Keratinocyte (primary cell): ENCODE measurements around the gene PBX4. TPM values are rescaled to one million over a fixed set of nuclear protein-coding genes. Genes with fewer than 3 reads are reported as not detected.

Experiments used
- DNase-seq: peaks from one replicate; pipeline ENCODE4 v3.0.0-alpha.2; 2011; ENCODE audit warnings: low read depth, missing footprints, low spot score
- FAIRE-seq: peaks from 2 replicates; lab custom pipeline; 2011; peaks lifted over from hg19 to GRCh38; lab: Jason Lieb, UNC
- H2AFZ ChIP-seq: 2 replicates; pipeline ENCODE4 v1.6.0; 2012; ENCODE audit warnings: low read length, control low read depth, inconsistent platforms; ENCODE audit not compliant: control insufficient read depth
- H3K27ac ChIP-seq: 2 replicates; pipeline ENCODE4 v1.5.1; 2011; ENCODE audit warnings: low read length; ENCODE audit not compliant: control insufficient read depth, insufficient read depth
- H3K27me3 ChIP-seq: 3 replicates; pipeline ENCODE4 v1.6.0; 2011; ENCODE audit warnings: low read length; ENCODE audit not compliant: control insufficient read depth, insufficient read depth; ENCODE audit errors: extremely low read depth
- H3K36me3 ChIP-seq, 2 experiments: 2 replicates in 1 of 2; 3 replicates in 1 of 2; pipeline ENCODE4 v1.5.1; 2011; ENCODE audit warnings: low read length in 2 of 2, mild to moderate bottlenecking in 1 of 2; ENCODE audit not compliant: control insufficient read depth in 2 of 2, insufficient read depth in 2 of 2; ENCODE audit errors: extremely low read depth in 1 of 2
- H3K4me1 ChIP-seq: 3 replicates; pipeline ENCODE4 v1.5.1; 2011; ENCODE audit warnings: low read length; ENCODE audit not compliant: control insufficient read depth, insufficient read depth; ENCODE audit errors: extremely low read depth
- H3K4me2 ChIP-seq: 3 replicates; pipeline ENCODE4 v1.6.0; 2011; ENCODE audit warnings: low read depth, low read length; ENCODE audit not compliant: control insufficient read depth, insufficient read depth; ENCODE audit errors: extremely low read depth
- H3K4me3 ChIP-seq, 3 experiments: fragments of 200-600 bp in 1 of 3; sonication (generic) in 1 of 3; 2 replicates in 2 of 3; 3 replicates in 1 of 3; pipeline ENCODE4 v1.5.1; 2011 to 2016; ENCODE audit warnings: low read length in 3 of 3, mild to moderate bottlenecking in 3 of 3, control low read depth in 2 of 3, inconsistent platforms in 1 of 3, low read depth in 1 of 3, mixed read lengths in 1 of 3, mixed run types in 1 of 3, moderate library complexity in 1 of 3; ENCODE audit not compliant: control insufficient read depth in 2 of 3, insufficient read depth in 2 of 3; ENCODE audit errors: extremely low read depth in 1 of 3
- H3K79me2 ChIP-seq: 2 replicates; pipeline ENCODE4 v1.6.0; 2012; ENCODE audit warnings: low read length; ENCODE audit not compliant: control insufficient read depth, insufficient read depth
- H3K9ac ChIP-seq: 3 replicates; pipeline ENCODE4 v1.6.0; 2011; ENCODE audit warnings: low read length; ENCODE audit not compliant: control insufficient read depth, insufficient read depth; ENCODE audit errors: extremely low read depth
- H3K9me1 ChIP-seq: 3 replicates; pipeline ENCODE4 v1.6.0; 2011; ENCODE audit warnings: low read length; ENCODE audit not compliant: control insufficient read depth, insufficient read depth; ENCODE audit errors: extremely low read depth
- H3K9me3 ChIP-seq: 2 replicates; pipeline ENCODE4 v1.5.1; 2012; ENCODE audit warnings: low read depth, low read length; ENCODE audit not compliant: control insufficient read depth
- H4K20me1 ChIP-seq: 3 replicates; pipeline ENCODE4 v1.6.0; 2011; ENCODE audit warnings: low read length; ENCODE audit not compliant: control insufficient read depth, insufficient read depth; ENCODE audit errors: extremely low read depth
- CTCF ChIP-seq, 3 experiments: IDR thresholded peaks in 1 of 3; conservative IDR thresholded peaks in 1 of 3; optimal IDR thresholded peaks in 1 of 3; 2 replicates in 2 of 3; 3 replicates in 1 of 3; pipeline versions ENCODE3 to v1.5.1; 2011; ENCODE audit warnings: low read length in 3 of 3, mild to moderate bottlenecking in 3 of 3, moderate library complexity in 2 of 3, control low read depth in 1 of 3, inconsistent platforms in 1 of 3; ENCODE audit not compliant: insufficient read depth in 2 of 3; ENCODE audit errors: extremely low read depth in 1 of 3
- EZH2 ChIP-seq: IDR thresholded peaks from one replicate; pipeline ENCODE4 v1.6.1; 2012; ENCODE audit warnings: inconsistent platforms, mild to moderate bottlenecking, low read length, moderate library complexity
- dilution Hi-C: fragments of 300-500 bp; cut with MboI; formaldehyde crosslinking; loops from one replicate; pipeline ENCODE4 v1.7.0; 2020; ENCODE audit warnings: low sequenced_read_pairs; ENCODE audit not compliant: extremely low pct_ligation_motif_present
- polyA plus RNA-seq, 5 experiments: library from polyadenylated mRNA; depleted of rRNA in 3 of 5; stranded (reverse) in 3 of 5; stranded (forward) in 1 of 5; unstranded in 1 of 5; fragments of >200 nt; gene quantifications; 1 replicate in 1 of 5; 2 replicates in 3 of 5; 3 replicates in 1 of 5; pipeline versions ENCODE4 v1.2.1 to v1.2.3, GENCODE V29; 2011 to 2012; ENCODE audit warnings: missing spikeins in 2 of 5, low read depth in 1 of 5, low replicate concordance in 1 of 5

The PBX4 gene
- polyA plus RNA-seq, 1 donor (not counting 4 experiments of a cell fraction or from before 2014, with no cell fraction given) = 1.7 TPM

DNA sequence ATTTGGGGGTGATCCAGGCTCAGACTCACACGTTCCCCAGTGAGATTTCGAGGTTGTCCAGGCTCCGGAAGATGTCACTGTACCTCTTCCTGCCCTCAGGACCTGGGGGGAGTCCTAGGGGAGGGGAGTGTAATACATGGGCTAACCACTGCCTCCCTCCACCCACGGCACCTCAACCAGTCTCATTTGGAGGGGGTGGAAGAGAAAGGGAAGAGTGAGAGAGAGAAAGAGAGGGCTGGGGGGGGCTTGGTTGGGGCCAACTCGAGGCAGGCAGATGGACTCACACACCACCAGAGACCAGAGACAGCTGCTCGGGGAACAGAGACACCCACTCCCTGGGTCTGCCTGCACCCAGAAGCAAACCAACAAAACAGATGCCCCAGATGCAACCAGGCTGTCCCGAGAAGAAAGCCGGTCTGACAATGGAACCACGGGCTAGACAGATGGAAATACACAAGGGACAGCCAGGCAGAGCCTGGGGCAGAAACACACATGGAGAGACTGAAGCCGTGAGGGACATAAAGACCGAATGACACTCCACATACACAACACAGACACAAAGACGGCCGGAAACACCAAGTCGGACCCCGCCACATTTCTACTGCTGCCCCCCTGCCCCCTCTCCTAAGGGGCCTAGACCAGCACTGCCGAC is 24.1 kb upstream of the PBX4 start:
- TF ChIP-seq CTCF (optimal IDR thresholded peaks at IDR 0.05 in 1 of 3, IDR thresholded peaks at IDR 0.05 in 1 of 3, conservative IDR thresholded peaks at IDR 0.05 in 1 of 3; ENCODE audit: extremely low read depth in 1 of 3, insufficient read depth in 2 of 3, low read length in 3 of 3) (no peak), EZH2 (no peak)
- H3K27ac ChIP-seq = peak overlapping the region; percentile 17

DNA sequence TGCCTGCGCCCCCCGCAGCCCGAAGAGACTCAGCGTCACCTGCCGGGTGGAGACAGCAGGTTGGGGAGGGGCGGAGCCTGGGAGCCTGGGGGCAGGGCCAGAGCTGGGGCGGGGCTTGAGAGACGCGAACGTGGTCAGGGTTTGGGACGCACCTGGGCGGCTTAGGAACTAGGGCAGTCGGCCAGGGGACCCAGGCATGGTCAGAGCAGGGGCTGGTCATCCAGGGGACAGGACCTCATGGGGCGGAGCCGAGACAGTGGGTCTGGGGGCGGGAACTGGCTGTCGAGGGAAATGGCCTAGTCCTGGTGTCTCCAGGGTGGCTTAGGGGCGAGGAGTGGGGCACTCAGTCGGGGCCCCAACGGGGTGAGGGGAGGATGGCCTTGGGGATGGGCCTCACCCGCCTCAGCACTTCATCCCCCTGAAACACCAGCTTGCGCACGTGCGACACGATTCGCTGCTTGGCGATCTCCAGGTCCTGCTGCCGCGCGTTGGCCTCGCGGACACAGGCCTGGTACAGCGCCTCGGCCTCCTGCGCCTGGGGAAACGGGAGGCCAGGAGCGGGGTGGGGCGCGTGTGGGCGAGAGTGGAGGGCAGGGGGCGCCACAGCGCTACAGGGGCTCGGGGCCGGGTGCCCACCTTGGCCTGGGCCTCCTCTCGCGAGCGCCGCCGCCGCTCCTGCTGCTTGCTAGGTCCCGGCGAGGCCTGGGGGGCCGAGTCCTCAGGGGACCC is 19.2 kb upstream of the PBX4 start:
- no peak for FAIRE-seq
- TF ChIP-seq CTCF (optimal IDR thresholded peaks at IDR 0.05 in 1 of 3, IDR thresholded peaks at IDR 0.05 in 1 of 3, conservative IDR thresholded peaks at IDR 0.05 in 1 of 3; ENCODE audit: extremely low read depth in 1 of 3, insufficient read depth in 2 of 3, low read length in 3 of 3) (no peak), EZH2 (no peak)

More for the DNA sequence above, 24.1 kb upstream of the PBX4 start:
- Histone ChIP-seq H3K4me3 (peak overlapping the region; percentile 77 to 96 (median 82)), H3K4me1 (peaks cover 8% of the 10 kb centered on the region), H3K36me3 (peaks cover 6 to 26% of the 10 kb centered on the region in 2 experiments), H3K79me2 (peaks cover 3% of the 10 kb centered on the region), H3K4me2 (peak overlapping the region; percentile 95), H3K9me1 (no peaks in the 10 kb centered on the region), H2AFZ (peak overlapping the region; percentile 37), H3K9ac (peak overlapping the region; percentile 73), H3K9me3 (no peaks in the 10 kb centered on the region), H4K20me1 (no peaks in the 10 kb centered on the region), H3K27me3 (no peaks in the 10 kb centered on the region)
- dilution Hi-C loops = no loop called here
- no peak for DNase-seq
- FAIRE-seq = peak; percentile 57

More for the DNA sequence above, 19.2 kb upstream of the PBX4 start:
- Histone ChIP-seq H3K9ac (no peak overlapping the region), H3K27ac (no peak overlapping the region), H3K4me3 (no peak overlapping the region), H4K20me1 (no peaks in the 10 kb centered on the region), H3K4me2 (no peak overlapping the region), H3K79me2 (peaks cover under 1% of the 10 kb centered on the region), H2AFZ (no peak overlapping the region), H3K36me3 (peaks cover 15 to 32% of the 10 kb centered on the region in 2 experiments), H3K27me3 (no peaks in the 10 kb centered on the region), H3K4me1 (peaks cover 4% of the 10 kb centered on the region), H3K9me3 (no peaks in the 10 kb centered on the region), H3K9me1 (no peaks in the 10 kb centered on the region)
- dilution Hi-C loops = no loop called here
- no peak for DNase-seq
